ENCODE data around the gene OR4K1.
"Not testable (repeated sequence)": the region's sequence is repeated elsewhere in the genome, so short reads cannot be mapped to it uniquely, and the experiment has no call there.

DNA sequence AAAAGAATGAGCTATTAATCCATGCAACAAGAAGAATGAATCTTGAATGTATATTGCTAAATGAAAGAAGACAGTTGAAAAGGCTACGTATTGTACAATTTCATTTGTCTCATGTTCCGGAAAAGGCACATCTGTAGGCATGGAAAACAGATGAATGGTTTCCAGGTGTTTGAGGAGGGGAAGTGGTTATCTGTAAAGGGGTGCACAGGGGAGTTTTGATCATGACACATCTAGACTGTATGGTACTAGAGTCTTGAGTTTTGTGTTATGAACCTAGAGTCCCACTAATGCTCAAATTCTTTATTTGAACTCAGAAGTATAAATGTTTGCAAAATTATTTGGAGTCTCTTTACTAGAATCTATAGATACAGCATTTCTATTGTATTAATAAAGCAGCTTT is 39.0 kb downstream of the OR4K1 start:
- TF ChIP-seq, protein P1, sequence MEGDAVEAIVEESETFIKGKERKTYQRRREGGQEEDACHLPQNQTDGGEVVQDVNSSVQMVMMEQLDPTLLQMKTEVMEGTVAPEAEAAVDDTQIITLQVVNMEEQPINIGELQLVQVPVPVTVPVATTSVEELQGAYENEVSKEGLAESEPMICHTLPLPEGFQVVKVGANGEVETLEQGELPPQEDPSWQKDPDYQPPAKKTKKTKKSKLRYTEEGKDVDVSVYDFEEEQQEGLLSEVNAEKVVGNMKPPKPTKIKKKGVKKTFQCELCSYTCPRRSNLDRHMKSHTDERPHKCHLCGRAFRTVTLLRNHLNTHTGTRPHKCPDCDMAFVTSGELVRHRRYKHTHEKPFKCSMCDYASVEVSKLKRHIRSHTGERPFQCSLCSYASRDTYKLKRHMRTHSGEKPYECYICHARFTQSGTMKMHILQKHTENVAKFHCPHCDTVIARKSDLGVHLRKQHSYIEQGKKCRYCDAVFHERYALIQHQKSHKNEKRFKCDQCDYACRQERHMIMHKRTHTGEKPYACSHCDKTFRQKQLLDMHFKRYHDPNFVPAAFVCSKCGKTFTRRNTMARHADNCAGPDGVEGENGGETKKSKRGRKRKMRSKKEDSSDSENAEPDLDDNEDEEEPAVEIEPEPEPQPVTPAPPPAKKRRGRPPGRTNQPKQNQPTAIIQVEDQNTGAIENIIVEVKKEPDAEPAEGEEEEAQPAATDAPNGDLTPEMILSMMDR (IDR thresholded peaks at IDR 0.05; ENCODE audit: insufficient read depth, low read depth, low read length) = not testable (repeated sequence)
- TF ChIP-seq EZH2 (IDR thresholded peaks at IDR 0.05; ENCODE audit: insufficient read depth, low read length) = not testable (repeated sequence)

All from astrocyte (in vitro differentiated cells and primary cell).